GM19043 (cell line): ENCODE results near the gene VPS9D1.
"Not testable (repeated sequence)": the region's sequence is repeated elsewhere in the genome, so short reads cannot be mapped to it uniquely, and the experiment has no call there.

Experiments
- ATAC-seq: cut with Tn5 transposase; IDR thresholded peaks from one replicate; pipeline ENCODE4 v1.9.1; 2021; ENCODE audit warnings: low read depth; ENCODE audit not compliant: unreplicated experiment

Gene VPS9D1

DNA sequence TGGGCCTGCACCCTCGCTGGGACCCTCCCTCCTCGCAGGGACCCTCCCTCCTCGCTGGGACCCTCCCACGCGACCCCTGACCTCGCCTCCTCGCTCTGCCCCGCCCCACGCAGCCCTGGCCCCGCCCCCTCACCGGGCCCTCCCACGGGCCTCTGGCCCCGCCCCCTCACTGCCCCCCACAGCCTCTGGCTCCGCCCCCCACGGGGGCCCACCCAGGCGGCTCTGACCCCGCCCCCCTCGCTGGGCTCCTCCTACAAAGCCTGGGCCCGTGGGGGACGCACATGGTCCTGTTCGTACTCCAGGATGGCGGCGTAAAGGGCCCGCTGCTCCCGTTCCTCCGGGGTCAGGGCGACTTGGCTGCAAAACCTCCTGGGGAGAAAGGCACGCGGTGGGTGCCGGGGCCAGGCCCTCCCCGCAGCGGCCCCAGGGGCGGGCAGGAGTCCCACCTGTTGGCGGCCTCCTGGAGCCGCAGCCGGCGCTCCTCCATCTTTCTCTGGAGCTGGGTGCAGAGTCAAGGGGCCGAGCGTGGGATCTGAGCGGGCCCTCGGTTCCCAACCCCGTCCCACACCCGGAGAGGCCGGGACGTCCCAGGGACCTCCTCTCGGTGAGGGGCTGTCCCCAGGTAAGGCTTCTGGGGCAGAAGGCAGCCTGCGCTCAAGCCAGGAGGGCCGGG is 9.0 kb downstream of the VPS9D1 start:
- peak; percentile 50 for ATAC-seq

DNA sequence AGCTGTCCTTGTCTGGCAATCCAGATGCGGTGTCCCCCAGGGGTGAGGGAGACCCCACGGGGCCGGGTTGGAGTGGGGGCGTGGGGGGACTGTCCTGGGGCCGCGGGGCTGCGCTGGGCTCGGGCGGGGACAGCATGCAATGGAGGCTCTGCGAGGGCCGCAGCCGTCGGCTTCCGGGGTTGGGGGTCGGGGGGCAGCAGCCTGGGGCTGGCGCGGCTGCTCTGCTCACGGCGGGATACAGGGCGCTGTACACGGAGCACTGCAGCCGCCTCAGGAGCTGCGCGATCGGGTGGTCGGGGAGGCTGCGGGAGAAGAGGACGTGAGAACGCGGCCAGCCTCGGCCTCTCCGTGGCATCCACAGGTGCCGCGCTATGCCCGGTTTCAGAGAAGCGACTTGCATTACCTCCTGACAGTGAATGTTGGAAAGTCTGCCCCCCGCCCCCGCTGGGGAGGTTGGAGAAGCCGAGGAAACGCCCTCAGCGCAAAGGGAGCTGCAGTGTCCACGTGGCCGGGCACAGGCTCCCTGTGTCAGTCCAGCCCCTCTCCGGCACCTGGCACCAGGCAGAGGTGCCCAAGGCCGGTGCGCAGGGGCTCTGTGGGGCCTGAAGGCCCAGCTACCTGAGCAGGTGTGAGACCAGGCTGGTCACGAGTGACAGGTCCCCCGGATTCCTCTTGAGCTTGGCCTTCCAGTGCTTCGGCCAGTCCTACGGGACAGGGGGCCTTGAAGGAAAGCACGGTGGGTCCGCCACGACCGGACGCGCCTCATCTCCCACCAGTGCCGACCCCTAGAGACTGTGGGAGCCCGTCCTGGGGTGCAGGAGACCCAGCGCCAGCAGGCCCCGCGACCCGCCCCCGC is 9.8 kb downstream of the VPS9D1 start:
- no peak for ATAC-seq

DNA sequence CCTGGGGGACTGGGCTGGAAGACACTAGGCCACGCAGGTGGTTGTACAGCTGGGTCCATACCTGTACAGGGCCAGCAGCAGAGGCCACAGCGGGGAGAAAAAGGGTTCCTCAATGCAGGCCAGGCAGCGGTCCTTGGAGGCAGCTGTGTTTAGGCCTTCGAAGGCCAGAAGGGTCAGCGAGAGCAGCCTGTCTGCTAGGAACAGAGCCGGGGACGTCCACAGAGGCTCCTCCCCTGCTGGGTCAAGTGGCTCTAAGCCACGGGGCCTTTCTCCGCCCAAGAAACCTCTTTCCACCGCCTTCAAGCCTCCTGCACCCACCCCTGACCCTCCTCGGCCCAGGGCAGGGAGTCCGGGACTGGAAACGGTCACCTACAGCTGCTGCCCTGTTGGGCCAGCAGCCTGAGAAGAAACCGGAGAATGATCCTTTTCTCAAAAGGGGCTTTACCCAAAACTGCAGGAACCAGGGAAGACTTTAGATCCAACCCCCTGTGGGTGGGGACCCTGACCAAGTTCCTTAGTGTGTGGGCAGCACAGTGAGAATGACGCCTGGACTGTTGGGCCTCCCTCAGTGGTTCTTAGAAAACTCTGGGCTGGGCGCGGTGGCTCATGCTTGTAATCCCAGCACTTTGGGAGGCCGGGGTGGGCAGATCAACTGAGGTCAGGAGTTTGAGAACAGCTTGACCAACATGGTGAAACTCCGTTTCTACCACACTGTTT is 10.8 kb downstream of the VPS9D1 start:
- no peak for ATAC-seq

DNA sequence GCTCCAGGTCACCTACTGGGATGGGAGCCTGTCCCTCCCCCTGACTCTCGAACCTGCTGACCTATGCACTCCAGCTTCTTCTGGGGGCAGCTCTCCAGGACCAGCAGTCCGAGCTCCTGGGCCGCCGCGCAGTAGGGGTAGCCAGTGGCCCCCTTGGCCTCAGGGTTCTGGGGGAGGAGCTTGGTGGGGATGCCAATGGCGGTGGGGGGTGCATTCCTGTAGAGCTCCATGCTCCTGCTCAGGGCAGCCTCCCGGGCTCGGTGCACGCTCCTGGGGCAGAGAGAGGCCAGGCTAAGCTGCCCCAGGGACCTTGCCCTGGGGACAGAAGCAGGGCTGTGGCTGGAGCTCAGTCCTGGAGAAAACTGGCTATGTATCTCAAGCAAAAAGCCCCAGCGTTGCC is 11.5 kb downstream of the VPS9D1 start:
- no peak for ATAC-seq

GRCh38 chr16:89708481-89708931 is 12.2 kb downstream of the VPS9D1 start:
- ATAC-seq, result no peak

DNA sequence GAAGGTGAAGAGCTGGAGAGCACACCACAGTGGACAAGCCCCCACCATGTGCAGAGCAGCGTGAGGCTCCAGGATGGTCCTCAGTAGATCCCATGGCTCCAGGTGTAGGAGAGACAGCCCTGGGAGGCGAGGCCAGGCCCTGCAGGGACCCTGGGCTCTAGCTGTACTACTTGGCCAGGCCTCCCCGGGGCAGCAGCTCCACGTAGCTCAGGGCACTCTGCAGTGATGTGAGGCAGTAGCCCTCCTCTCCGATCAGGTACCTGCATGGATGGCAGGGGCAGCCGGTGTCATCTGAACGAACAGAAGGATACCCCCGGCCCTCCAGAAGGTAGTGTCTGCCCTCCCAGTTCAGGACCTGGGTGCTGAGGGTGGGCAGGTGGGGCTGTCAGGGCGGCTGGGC is 13.0 kb downstream of the VPS9D1 start:
- no peak for ATAC-seq

DNA sequence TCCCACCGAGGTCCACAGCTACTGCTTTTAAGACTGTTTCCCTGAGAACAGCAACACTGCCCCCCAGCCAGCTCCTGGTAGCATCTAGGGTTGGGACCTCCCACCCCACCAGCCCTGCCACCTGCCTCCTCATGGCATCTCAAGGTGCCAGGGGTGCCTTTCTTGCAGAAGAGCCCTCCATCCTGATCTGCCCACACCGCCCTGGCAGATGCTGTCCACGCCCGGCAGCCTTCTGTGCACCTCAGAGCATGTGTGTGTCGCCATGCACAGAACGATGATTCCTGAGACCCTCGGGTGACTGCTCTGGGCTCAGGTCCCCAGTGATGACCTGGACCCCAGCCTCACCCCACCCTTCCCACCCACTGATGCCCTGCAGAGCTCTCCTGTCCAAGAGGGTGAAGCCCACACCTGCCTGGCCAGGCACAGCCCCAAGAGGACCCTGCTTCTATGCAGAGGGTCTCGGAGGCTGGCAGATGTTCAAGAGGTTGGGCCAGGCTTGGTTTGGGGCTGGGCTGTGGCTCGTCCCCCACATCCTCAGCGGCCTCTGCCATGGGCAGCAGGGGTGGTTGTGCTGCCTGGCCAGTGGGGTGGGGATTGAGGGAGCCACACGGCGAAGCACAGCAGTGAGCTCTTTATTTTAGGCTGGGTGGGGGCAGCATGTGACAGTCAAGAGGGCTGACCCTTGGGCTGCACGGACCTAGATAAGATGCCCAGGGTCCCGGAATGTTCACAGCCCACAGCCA is 14.0 kb downstream of the VPS9D1 start:
- ATAC-seq, result no peak

GRCh38 chr16:89705006-89705405 is 15.7 kb downstream of the VPS9D1 start:
- ATAC-seq, result no peak

DNA sequence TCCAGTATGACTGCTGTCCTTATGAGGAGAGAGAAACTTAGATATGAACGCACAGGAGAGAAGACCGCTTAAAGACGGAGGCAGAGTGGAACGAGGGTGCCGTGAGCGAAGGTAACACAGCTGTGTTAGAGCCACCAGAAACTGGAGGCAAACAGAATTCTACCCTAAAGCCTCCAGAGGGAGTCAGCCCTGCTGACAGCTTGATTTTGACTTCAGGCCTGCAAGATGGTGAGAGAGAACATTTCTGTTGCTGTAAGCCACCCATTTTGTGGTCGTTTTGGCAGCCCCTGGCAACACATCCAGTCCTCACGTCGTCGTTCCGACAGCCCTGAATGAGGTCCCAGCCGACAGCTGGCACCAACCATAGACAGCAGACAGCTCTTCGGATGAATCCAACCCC is 16.4 kb downstream of the VPS9D1 start:
- ATAC-seq, result no peak

DNA sequence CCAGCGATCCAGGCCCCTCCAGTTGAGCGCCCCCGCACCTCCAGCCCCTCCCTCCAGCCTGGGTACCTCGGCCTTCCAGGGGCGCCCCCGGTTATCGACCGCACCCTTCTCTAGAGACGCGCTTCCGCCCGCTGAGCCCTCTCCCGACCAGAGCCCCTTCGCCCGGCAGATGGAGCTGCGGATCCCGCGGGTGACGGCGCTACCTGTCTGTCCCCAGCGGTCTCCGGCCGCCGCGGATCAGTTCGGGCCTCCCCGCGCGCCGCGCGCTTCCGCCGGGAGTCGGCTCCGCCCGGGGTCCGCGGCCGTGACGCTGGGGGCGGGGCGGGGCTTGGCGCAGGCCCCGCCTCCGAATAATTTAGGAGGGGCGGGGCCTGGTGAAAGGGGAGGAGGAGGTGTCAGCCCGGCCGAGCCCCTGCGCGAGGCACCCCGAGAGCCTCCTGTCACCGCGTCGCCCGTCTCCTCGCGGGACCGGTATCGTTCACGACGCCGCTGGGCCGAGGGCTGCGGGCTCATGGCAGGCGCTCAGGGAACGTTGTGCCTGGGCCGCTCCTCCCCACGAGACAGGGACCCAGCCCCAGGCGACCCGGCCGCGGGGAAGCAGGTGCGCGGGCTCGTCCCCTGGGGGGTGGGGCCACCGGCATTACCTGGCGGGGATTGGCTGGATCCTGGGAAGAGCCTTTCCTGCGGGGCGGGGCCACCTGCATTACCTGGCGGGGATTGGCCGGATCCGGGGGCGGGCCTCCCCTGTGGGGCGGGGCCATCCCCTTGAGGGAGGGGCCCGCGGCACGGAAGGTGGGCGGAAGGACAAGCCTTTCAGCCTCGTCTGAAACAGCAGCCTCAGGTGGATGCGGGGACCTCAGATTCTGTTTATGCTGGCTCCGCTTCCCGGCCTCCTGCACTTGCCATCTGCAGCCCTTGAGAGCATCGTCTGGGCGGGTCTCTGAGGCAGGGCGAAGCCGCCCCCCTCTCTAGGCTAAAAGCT is 19.0 kb downstream of the VPS9D1 start, which contains the start of gene SPATA2L:
Gene SPATA2L (minus strand): TSS at position 281 of the 982 bp plus-strand sequence. CDS start 473 bp downstream, outside the sequence.
- peak; percentile 70 for ATAC-seq

DNA sequence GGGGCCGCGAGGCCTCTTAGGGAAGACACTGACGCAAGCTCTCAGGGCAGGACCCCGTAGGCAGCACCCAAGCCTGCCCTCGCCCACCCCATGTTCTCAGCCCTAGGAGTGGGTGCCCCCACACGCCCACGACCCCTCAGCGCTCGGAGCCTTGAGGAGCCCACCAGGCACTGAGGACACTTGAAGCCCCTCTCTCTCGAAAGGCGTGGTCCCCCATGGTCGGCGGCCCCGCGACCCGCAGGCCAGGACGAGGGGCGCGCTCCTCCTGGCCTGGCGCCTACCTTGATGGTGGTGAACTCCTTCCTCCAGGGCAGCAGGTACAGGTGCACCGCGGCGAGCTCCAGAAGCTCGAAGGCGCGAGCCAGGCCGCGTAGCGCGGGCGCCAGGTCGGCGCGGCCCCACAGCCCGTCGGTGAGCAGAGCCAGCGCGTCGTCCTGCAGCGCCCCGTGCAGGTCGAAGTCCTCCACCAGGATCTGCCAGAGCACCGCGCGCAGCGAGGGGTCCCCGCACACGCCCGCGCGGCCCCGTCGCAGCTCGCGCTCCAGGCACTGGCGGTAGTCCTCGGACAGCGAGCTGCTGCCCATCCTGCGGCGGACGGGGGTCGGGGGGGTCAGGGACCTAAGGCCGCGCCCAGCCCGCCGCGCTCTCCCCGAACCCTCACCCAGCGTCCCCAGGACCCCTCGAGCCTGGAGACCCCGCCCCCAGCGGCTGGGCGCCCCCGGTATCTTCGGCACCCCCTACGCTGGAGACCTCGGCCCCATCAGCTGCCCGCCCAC is 19.9 kb downstream of the VPS9D1 start:
- no peak for ATAC-seq

DNA sequence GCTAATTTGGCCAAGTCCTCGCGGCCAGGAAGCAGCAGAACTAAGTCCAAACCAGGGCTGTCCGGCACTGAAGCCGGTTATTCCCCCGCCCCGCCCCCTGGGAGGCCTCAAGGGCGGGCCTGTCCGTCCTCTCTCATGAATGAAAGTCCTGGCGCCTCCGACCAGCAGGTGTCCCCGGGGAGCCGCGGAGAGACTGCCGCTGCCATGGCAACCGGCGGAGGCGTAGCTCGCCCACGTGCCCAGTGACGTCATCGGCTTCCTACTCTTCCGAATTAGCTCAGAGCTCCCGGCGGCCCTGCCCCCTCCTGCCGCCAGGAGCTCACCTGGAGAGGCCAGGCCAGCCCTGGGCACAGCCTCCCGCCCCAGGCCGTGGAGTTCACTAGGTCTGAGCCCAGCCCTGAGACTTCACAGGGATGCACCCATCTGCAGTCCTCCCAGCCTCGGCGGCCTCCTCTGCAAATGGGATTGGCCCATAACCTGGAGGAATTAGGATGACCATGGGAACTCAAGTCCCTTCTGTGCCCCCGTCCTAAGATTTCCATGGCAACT is 20.5 kb downstream of the VPS9D1 start:
- peak; percentile 41 for ATAC-seq

GRCh38 chr16:89699629-89700099 is 21.0 kb downstream of the VPS9D1 start:
- not testable (repeated sequence) for ATAC-seq

GRCh38 chr16:89698717-89699116 is 22.0 kb downstream of the VPS9D1 start:
- not testable (repeated sequence) for ATAC-seq

DNA sequence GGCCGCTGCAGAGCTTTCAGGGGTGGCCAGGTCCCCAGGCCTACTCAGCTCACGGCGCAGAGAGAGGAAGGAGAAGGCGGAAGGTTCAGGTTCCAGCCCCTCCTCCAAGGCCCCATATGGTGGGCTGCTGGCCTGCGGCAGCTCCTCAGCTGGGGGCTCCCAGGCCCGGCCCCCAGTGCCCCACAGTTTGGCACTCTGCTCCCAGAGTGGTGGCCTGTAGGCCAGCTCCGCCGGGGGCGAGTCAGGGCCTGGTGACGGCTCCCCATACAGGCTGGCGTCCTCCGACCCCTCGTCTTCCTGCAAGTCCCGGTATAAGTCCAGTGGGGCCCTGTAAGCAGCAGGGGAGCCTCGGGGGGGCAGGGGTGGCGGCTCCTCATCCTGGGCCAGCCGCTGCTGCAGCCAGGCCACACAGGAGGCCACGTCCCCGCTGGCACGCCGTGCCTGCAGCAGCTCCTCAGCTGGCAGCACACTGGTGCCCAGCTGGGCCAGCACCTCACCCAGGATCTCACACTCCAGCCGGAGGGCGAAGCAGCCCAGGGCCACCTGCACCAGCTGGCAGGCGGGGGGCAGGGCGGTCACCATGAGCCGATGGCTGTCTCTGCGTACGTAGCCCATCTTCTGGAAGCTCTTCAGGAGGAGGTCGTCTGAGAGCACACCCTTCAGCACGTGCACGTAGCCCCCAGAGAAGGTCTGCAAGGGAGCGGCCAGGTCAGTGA is 22.9 kb downstream of the VPS9D1 start:
- ATAC-seq, result no peak

- no peak for ATAC-seq
Measured at GRCh38 chr16:89697161-89697615, 23.5 kb downstream of the VPS9D1 start.

- no peak for ATAC-seq
Measured at GRCh38 chr16:89696670-89697128, 24.0 kb downstream of the VPS9D1 start.
